ENCODE data around the gene NSG2. TPM values are rescaled to one million over a fixed set of nuclear protein-coding genes. Genes with fewer than 3 reads are reported as not detected.

The NSG2 gene
- total RNA-seq, 2 experiments from 2014 or later, result not detected

GRCh38 chr5:174000076-174000475 is 45.4 kb upstream of the NSG2 start:
- intact Hi-C loops (cut with micrococcal nuclease; ENCODE audit: unreplicated experiment), result no loop called here
- TF ChIP-seq EZH2phosphoT487 (IDR thresholded peaks at IDR 0.05; ENCODE audit: borderline replicate concordance, low read depth, low read length) (no peak), CTCF (conservative IDR thresholded peaks at IDR 0.05; ENCODE audit: low read length) (no peak)

GRCh38 chr5:174003795-174004194 is 41.7 kb upstream of the NSG2 start:
- no peaks in the 10 kb centered on the region for H4K20me1 ChIP-seq (ENCODE audit: insufficient read depth, low read length)
- H3K4me3 ChIP-seq (ENCODE audit: low read depth, low read length, poor library complexity, severe bottlenecking), result no peak overlapping the region
- H3K36me3 ChIP-seq (ENCODE audit: insufficient read depth, low read length), result no peaks in the 10 kb centered on the region
- TF ChIP-seq EZH2phosphoT487 (IDR thresholded peaks at IDR 0.05; ENCODE audit: borderline replicate concordance, low read depth, low read length), result no peak
- TF ChIP-seq CTCF (conservative IDR thresholded peaks at IDR 0.05; ENCODE audit: low read length), result no peak
- CTCF ChIA-PET (ENCODE audit: unreplicated experiment), result no interaction called here
- intact Hi-C loops (cut with micrococcal nuclease; ENCODE audit: unreplicated experiment), result no loop called here
- no peaks in the 10 kb centered on the region for H3K9me3 ChIP-seq (ENCODE audit: low read length)
- POLR2A ChIA-PET, result no interaction called here
- H3K79me2 ChIP-seq (ENCODE audit: insufficient read depth, low read depth, low read length), result no peaks in the 10 kb centered on the region
- no peak overlapping the region for H3K27ac ChIP-seq (ENCODE audit: low read depth, low read length, poor library complexity, severe bottlenecking)
- H3K4me1 ChIP-seq (ENCODE audit: insufficient read depth, low read length, poor library complexity, severe bottlenecking), result no peaks in the 10 kb centered on the region
- H3K9me2 ChIP-seq (ENCODE audit: insufficient read depth, low read length), result no peaks in the 10 kb centered on the region
- no peak for DNase-seq (ENCODE audit: low spot score)
- H3K4me2 ChIP-seq (ENCODE audit: low read length), result no peak overlapping the region
- BruUV-seq (replicated peaks), result no TSS peak
- no peak overlapping the region for H2AFZ ChIP-seq (ENCODE audit: low read length)

More at GRCh38 chr5:174000076-174000475, 45.4 kb upstream of the NSG2 start:
- no peak overlapping the region for H3K27ac ChIP-seq (ENCODE audit: low read depth, low read length, poor library complexity, severe bottlenecking)
- DNase-seq (ENCODE audit: low spot score), result no peak
- H4K20me1 ChIP-seq (ENCODE audit: insufficient read depth, low read length), result no peaks in the 10 kb centered on the region
- H2AFZ ChIP-seq (ENCODE audit: low read length), result no peak overlapping the region
- H3K4me3 ChIP-seq (ENCODE audit: low read depth, low read length, poor library complexity, severe bottlenecking), result no peak overlapping the region
- no peaks in the 10 kb centered on the region for H3K9me2 ChIP-seq (ENCODE audit: insufficient read depth, low read length)
- no peak overlapping the region for H3K4me2 ChIP-seq (ENCODE audit: low read length)
- ChIA-PET POLR2A (no interaction called here), CTCF (ENCODE audit: unreplicated experiment) (no interaction called here)
- no peaks in the 10 kb centered on the region for H3K79me2 ChIP-seq (ENCODE audit: insufficient read depth, low read depth, low read length)
- no peaks in the 10 kb centered on the region for H3K4me1 ChIP-seq (ENCODE audit: insufficient read depth, low read length, poor library complexity, severe bottlenecking)
- H3K36me3 ChIP-seq (ENCODE audit: insufficient read depth, low read length), result no peaks in the 10 kb centered on the region
- no peaks in the 10 kb centered on the region for H3K9me3 ChIP-seq (ENCODE audit: low read length)
- BruUV-seq (replicated peaks), result no TSS peak

- Histone ChIP-seq H3K79me2 (ENCODE audit: insufficient read depth, low read depth, low read length) (no peaks in the 10 kb centered on the region), H3K4me3 (ENCODE audit: low read depth, low read length, poor library complexity, severe bottlenecking) (no peak overlapping the region), H4K20me1 (ENCODE audit: insufficient read depth, low read length) (no peaks in the 10 kb centered on the region), H3K27ac (ENCODE audit: low read depth, low read length, poor library complexity, severe bottlenecking) (no peak overlapping the region), H3K9me3 (ENCODE audit: low read length) (no peaks in the 10 kb centered on the region), H3K4me2 (ENCODE audit: low read length) (no peak overlapping the region), H3K9me2 (ENCODE audit: insufficient read depth, low read length) (no peaks in the 10 kb centered on the region), H2AFZ (ENCODE audit: low read length) (no peak overlapping the region), H3K36me3 (ENCODE audit: insufficient read depth, low read length) (no peaks in the 10 kb centered on the region), H3K4me1 (ENCODE audit: insufficient read depth, low read length, poor library complexity, severe bottlenecking) (no peaks in the 10 kb centered on the region)
- intact Hi-C loops (cut with micrococcal nuclease; ENCODE audit: unreplicated experiment), result no loop called here
- CTCF ChIA-PET (ENCODE audit: unreplicated experiment), result no interaction called here
- POLR2A ChIA-PET, result no interaction called here
- TF ChIP-seq EZH2phosphoT487 (IDR thresholded peaks at IDR 0.05; ENCODE audit: borderline replicate concordance, low read depth, low read length) (no peak), CTCF (conservative IDR thresholded peaks at IDR 0.05; ENCODE audit: low read length) (no peak)
- BruUV-seq (replicated peaks), result no TSS peak
- DNase-seq (ENCODE audit: low spot score), result no peak
Observed at GRCh38 chr5:174008922-174009321, 36.6 kb upstream of the NSG2 start.
